H9 (cell line): Measurements from ENCODE around the gene PLS1. TPM values are rescaled to one million over a fixed set of nuclear protein-coding genes. Genes with fewer than 3 reads are reported as not detected.

ENCODE experiments used
- DNase-seq: peaks from one replicate; pipeline ENCODE4 v3.0.0-alpha.2; 2017
- H2AFZ ChIP-seq: one replicate; pipeline ENCODE4 v1.6.1; 2013; ENCODE audit warnings: mild to moderate bottlenecking, low read length, control low read depth, moderate library complexity
- H2AK5ac ChIP-seq: 2 replicates; pipeline ENCODE4 v1.6.1; 2013; ENCODE audit warnings: low read length, control low read depth, mixed read lengths; ENCODE audit not compliant: insufficient read length
- H2BK120ac ChIP-seq: one replicate; pipeline ENCODE4 v1.6.1; 2013; ENCODE audit warnings: low read depth, mild to moderate bottlenecking, low read length, control low read depth, inconsistent platforms; ENCODE audit not compliant: poor library complexity, severe bottlenecking
- H2BK12ac ChIP-seq: 2 replicates; pipeline ENCODE4 v1.6.1; 2013; ENCODE audit warnings: low read length, control low read depth, mixed read lengths, low read depth; ENCODE audit not compliant: insufficient read length
- H2BK15ac ChIP-seq: 2 replicates; pipeline ENCODE4 v1.6.1; 2013; ENCODE audit warnings: low read depth, low read length, control low read depth
- H2BK20ac ChIP-seq: one replicate; pipeline ENCODE4 v1.6.1; 2013; ENCODE audit warnings: low read depth, mild to moderate bottlenecking, low read length, control low read depth, inconsistent platforms; ENCODE audit not compliant: poor library complexity, severe bottlenecking
- H2BK5ac ChIP-seq: 2 replicates; pipeline ENCODE4 v1.6.1; 2013; ENCODE audit warnings: low read length, control low read depth, mixed read lengths; ENCODE audit not compliant: insufficient read length
- H3K14ac ChIP-seq: 2 replicates; pipeline ENCODE4 v1.6.1; 2013; ENCODE audit warnings: low read length, control low read depth; ENCODE audit not compliant: insufficient read depth
- H3K18ac ChIP-seq: 2 replicates; pipeline ENCODE4 v1.6.1; 2013; ENCODE audit warnings: low read depth, mild to moderate bottlenecking, mixed read lengths, low read length, control low read depth; ENCODE audit not compliant: insufficient read length
- H3K23ac ChIP-seq: 2 replicates; pipeline ENCODE4 v1.6.1; 2013; ENCODE audit warnings: low read length, control low read depth, mixed read lengths, low read depth; ENCODE audit not compliant: insufficient read length
- H3K23me2 ChIP-seq: 2 replicates; pipeline ENCODE4 v1.6.1; 2013; ENCODE audit warnings: low read depth, mild to moderate bottlenecking, mixed read lengths, low read length, control low read depth; ENCODE audit not compliant: insufficient read length, poor library complexity, severe bottlenecking
- H3K27ac ChIP-seq: 2 replicates; pipeline ENCODE4 v1.5.1; 2013; ENCODE audit warnings: low read length, control low read depth, mixed read lengths, low read depth; ENCODE audit not compliant: insufficient read length
- H3K27me3 ChIP-seq: 2 replicates; pipeline ENCODE4 v1.6.1; 2013; ENCODE audit warnings: low read length, control low read depth, inconsistent platforms; ENCODE audit not compliant: insufficient read depth
- H3K4ac ChIP-seq: 2 replicates; pipeline ENCODE4 v1.6.1; 2013; ENCODE audit warnings: low read depth, mild to moderate bottlenecking, control low read depth, inconsistent platforms, low read length, moderate library complexity
- H3K4me1 ChIP-seq: 2 replicates; pipeline ENCODE4 v1.6.1; 2013; ENCODE audit warnings: low read length, control low read depth, inconsistent platforms; ENCODE audit not compliant: insufficient read depth
- H3K4me2 ChIP-seq: 2 replicates; pipeline ENCODE4 v1.6.1; 2013; ENCODE audit warnings: low read length, control low read depth, mixed read lengths; ENCODE audit not compliant: insufficient read length, insufficient read depth
- H3K56ac ChIP-seq: 2 replicates; pipeline ENCODE4 v1.6.1; 2013; ENCODE audit warnings: low read depth, mild to moderate bottlenecking, mixed read lengths, low read length, control low read depth; ENCODE audit not compliant: insufficient read length
- H3K79me1 ChIP-seq: 2 replicates; pipeline ENCODE4 v1.6.1; 2013; ENCODE audit warnings: low read depth, mild to moderate bottlenecking, moderate library complexity, low read length, control low read depth, inconsistent platforms; ENCODE audit not compliant: insufficient read depth, poor library complexity, severe bottlenecking
- H3K79me2 ChIP-seq: 2 replicates; pipeline ENCODE4 v1.6.1; 2013; ENCODE audit warnings: low read length, control low read depth, inconsistent platforms; ENCODE audit not compliant: insufficient read depth
- H3K9ac ChIP-seq: 2 replicates; pipeline ENCODE4 v1.6.1; 2013; ENCODE audit warnings: low read length, control low read depth, mixed read lengths; ENCODE audit not compliant: insufficient read length; ENCODE audit errors: extremely low read depth
- H3K9me3 ChIP-seq: one replicate; pipeline ENCODE4 v1.6.1; 2013; ENCODE audit warnings: low read depth, low read length, inconsistent platforms; ENCODE audit not compliant: control insufficient read depth
- H3T11ph ChIP-seq: one replicate; pipeline ENCODE4 v1.6.1; 2013; ENCODE audit warnings: mild to moderate bottlenecking, low read length, control low read depth, inconsistent platforms
- H4K20me1 ChIP-seq: one replicate; pipeline ENCODE4 v1.6.1; 2013; ENCODE audit not compliant: control insufficient read depth, insufficient read length, insufficient read depth
- H4K5ac ChIP-seq: 2 replicates; pipeline ENCODE4 v1.6.1; 2013; ENCODE audit warnings: low read depth, mild to moderate bottlenecking, mixed read lengths, low read length, control low read depth; ENCODE audit not compliant: insufficient read length
- H4K8ac ChIP-seq: replicated peaks from 2 replicates; pipeline ENCODE4 v1.6.1; 2013; ENCODE audit warnings: low read length, control low read depth, mixed read lengths, low read depth; ENCODE audit not compliant: insufficient read length
- H4K91ac ChIP-seq: 2 replicates; pipeline ENCODE4 v1.6.1; 2013; ENCODE audit warnings: low read depth, mild to moderate bottlenecking, moderate library complexity, mixed read lengths, low read length, control low read depth; ENCODE audit not compliant: insufficient read length
- H3K27ac Mint-ChIP-seq, 3 experiments: 2 replicates in 2 of 3; 3 replicates in 1 of 3; pipeline ENCODE4 v1.8.0; 2020 to 2021; ENCODE audit warnings: mixed read lengths in 3 of 3, mild to moderate bottlenecking in 1 of 3, moderate library complexity in 1 of 3
- H3K27me3 Mint-ChIP-seq: 2 replicates; pipeline ENCODE4 v1.8.0; 2021; ENCODE audit warnings: low read depth, mild to moderate bottlenecking, moderate library complexity, mixed read lengths
- H3K36me3 Mint-ChIP-seq, 3 experiments: 2 replicates in 2 of 3; 3 replicates in 1 of 3; pipeline ENCODE4 v1.8.0; 2020 to 2021; ENCODE audit warnings: low read depth in 3 of 3, mixed read lengths in 3 of 3; ENCODE audit not compliant: insufficient read depth in 1 of 3
- H3K4me1 Mint-ChIP-seq, 2 experiments: 2 replicates each; pipeline ENCODE4 v1.8.0; 2020; ENCODE audit warnings: mixed read lengths in 2 of 2
- H3K4me3 Mint-ChIP-seq, 2 experiments: 2 replicates in 1 of 2; 3 replicates in 1 of 2; pipeline ENCODE4 v1.8.0; 2020 to 2021; ENCODE audit warnings: mild to moderate bottlenecking in 2 of 2, mixed read lengths in 2 of 2, moderate library complexity in 1 of 2
- H3K9me3 Mint-ChIP-seq, 2 experiments: 2 replicates in 1 of 2; 3 replicates in 1 of 2; pipeline ENCODE4 v1.8.0; 2020; ENCODE audit warnings: mild to moderate bottlenecking in 2 of 2, mixed read lengths in 2 of 2, moderate library complexity in 1 of 2
- CTCF ChIP-seq: fragments of 200-600 bp; sonication (generic); conservative IDR thresholded peaks from 3 replicates; pipeline ENCODE4 v1.8.0; 2021; ENCODE audit warnings: antibody characterized with exemption, mild to moderate bottlenecking
- total RNA-seq: library from RNA; stranded (reverse); gene quantifications from 2 replicates; pipeline ENCODE4 v1.2.1, GENCODE V29; 2021

The PLS1 gene
- total RNA-seq, 1 experiment from 2014 or later, result 20.4 TPM

DNA sequence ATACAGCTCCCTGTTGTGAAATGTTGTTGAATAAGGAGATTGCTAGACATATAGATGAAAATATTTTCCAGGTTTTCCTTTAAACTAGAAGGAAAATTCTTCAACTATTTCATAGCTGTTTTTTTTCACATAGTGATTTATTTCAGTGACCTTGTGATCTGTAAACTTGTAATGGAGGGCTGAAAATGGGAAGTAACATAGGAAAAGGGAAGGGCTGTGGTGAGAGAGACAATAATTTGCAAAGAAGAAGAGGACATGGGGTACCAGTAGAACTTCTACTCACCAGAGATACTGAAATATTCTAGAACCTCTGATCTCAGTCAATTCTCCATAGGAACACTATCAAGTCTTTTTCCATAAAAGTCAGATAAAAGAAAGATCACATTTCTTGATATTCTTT, 60.4 kb downstream of the PLS1 start:
- Histone ChIP-seq H3K79me1 (no peaks in the 10 kb centered on the region), H3K9ac (no peak overlapping the region), H3K14ac (no peak overlapping the region), H3K4me1 (no peaks in the 10 kb centered on the region; the same call in 1 of the 2 replicates), H3K4me2 (no peak overlapping the region), H2BK15ac (no peak overlapping the region), H3K23me2 (no peaks in the 10 kb centered on the region), H3K56ac (no peak overlapping the region), H4K91ac (no peak overlapping the region), H2BK12ac (no peak overlapping the region), H3K18ac (no peak overlapping the region), H3K9me3 (no peaks in the 10 kb centered on the region), H3K4ac (no peak overlapping the region), H3K79me2 (no peaks in the 10 kb centered on the region), H3T11ph (no peak overlapping the region), H2BK20ac (no peak overlapping the region), H4K8ac (no peak overlapping the region), H2BK120ac (no peak overlapping the region), H4K5ac (no peak overlapping the region), H3K27me3 (no peaks in the 10 kb centered on the region), H2AK5ac (no peak overlapping the region), H3K23ac (no peak overlapping the region), H4K20me1 (no peaks in the 10 kb centered on the region), H2AFZ (no peak overlapping the region), H2BK5ac (no peak overlapping the region), H3K27ac (no peak overlapping the region)
- Mint-ChIP-seq H3K4me3 (no peak overlapping the region), H3K27ac (no peak overlapping the region; a peak in 2 of 7 replicates), H3K9me3 (no peaks in the 10 kb centered on the region), H3K4me1 (peaks cover 22 to 25% of the 10 kb centered on the region in 2 experiments), H3K27me3 (no peaks in the 10 kb centered on the region), H3K36me3 (no peaks in the 10 kb centered on the region)
- DNase-seq, result no peak
- no peak for TF ChIP-seq CTCF
